Astrocyte of the cerebellum (primary cell): ENCODE data around the gene RPL36AL.
"Not testable (repeated sequence)": the region's sequence is repeated elsewhere in the genome, so short reads cannot be mapped to it uniquely, and the experiment has no call there.

ENCODE experiments used
- DNase-seq: peaks from one replicate; pipeline ENCODE4 v3.0.0-alpha.2; 2011; ENCODE audit warnings: low read depth
- H3K4me3 ChIP-seq: 2 replicates; pipeline ENCODE4 v1.5.1; 2011; ENCODE audit warnings: mild to moderate bottlenecking, low read depth, low read length, moderate library complexity
- in situ Hi-C: cut with HindIII; loops from 2 replicates; pipeline ENCODE4 v1.10.0; 2017; ENCODE audit warnings: low sequenced_read_pairs
- TF ChIP-seq, protein P1 (sequence below): IDR thresholded peaks from 2 replicates; pipeline ENCODE4 v1.5.1; 2012; ENCODE audit warnings: low read length, low read depth, moderate library complexity, mild to moderate bottlenecking; ENCODE audit errors: missing control alignments

RPL36AL gene

DNA sequence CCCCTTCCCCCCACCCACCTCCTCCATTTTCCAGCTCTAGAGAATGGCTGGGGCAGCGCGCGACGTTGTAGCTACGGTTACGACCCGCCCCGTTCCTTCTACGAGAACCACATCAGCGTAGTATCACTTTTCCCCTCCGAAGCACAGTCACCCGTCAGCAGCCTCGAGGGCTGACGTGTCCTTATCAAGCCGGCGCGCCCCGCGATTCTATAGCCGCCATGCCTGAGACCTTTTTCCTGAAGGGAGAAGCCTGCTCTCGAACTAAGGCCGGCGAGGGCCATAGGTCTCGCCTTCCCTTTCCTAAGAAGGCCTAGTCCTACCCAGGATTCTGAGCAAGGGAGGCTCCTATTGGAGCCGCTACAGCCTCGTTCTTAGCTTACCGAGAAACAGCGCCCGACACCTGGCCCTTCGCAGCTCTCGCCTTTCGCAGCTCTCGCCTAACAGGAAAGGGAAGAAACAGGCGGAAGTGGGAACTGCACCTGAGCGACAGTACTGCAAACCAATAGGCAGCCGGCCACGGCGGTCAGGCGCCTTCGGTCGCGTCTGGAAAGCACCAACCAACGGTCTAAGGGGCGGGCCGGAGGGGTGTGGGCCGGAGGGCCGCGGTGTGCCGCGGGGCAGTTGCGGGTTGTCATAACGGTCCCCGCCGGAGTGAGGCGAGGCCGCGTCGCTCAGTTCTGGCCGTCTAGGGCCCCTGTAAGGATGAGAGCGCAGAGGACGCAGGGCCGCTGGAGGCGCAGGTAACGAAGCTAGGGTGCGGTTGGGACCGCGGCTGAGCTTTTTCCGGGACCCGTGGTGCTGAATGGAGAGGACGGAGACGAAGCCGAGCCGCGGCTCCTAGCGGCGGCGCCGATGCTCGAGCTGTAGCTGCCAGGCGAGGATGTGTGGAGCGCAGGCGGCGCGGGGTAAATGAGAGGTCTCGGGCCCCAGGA is at the start of gene RPL36AL, which contains the start of gene MGAT2:
TSS of gene RPL36AL (minus strand) at position 445 of the 932 bp plus-strand sequence. CDS start 1,522 bp downstream, outside the sequence.
TSS of gene MGAT2 (plus strand) at position 618 of the 932 bp plus-strand sequence. CDS start 470 bp downstream, outside the sequence.
- peak; percentile 96 for DNase-seq
- in situ Hi-C loops: no loop called here
- H3K4me3 ChIP-seq: peak within 1 kb of the TSS; percentile 80
- TF ChIP-seq, protein P1, sequence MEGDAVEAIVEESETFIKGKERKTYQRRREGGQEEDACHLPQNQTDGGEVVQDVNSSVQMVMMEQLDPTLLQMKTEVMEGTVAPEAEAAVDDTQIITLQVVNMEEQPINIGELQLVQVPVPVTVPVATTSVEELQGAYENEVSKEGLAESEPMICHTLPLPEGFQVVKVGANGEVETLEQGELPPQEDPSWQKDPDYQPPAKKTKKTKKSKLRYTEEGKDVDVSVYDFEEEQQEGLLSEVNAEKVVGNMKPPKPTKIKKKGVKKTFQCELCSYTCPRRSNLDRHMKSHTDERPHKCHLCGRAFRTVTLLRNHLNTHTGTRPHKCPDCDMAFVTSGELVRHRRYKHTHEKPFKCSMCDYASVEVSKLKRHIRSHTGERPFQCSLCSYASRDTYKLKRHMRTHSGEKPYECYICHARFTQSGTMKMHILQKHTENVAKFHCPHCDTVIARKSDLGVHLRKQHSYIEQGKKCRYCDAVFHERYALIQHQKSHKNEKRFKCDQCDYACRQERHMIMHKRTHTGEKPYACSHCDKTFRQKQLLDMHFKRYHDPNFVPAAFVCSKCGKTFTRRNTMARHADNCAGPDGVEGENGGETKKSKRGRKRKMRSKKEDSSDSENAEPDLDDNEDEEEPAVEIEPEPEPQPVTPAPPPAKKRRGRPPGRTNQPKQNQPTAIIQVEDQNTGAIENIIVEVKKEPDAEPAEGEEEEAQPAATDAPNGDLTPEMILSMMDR: peak; percentile 41

DNA sequence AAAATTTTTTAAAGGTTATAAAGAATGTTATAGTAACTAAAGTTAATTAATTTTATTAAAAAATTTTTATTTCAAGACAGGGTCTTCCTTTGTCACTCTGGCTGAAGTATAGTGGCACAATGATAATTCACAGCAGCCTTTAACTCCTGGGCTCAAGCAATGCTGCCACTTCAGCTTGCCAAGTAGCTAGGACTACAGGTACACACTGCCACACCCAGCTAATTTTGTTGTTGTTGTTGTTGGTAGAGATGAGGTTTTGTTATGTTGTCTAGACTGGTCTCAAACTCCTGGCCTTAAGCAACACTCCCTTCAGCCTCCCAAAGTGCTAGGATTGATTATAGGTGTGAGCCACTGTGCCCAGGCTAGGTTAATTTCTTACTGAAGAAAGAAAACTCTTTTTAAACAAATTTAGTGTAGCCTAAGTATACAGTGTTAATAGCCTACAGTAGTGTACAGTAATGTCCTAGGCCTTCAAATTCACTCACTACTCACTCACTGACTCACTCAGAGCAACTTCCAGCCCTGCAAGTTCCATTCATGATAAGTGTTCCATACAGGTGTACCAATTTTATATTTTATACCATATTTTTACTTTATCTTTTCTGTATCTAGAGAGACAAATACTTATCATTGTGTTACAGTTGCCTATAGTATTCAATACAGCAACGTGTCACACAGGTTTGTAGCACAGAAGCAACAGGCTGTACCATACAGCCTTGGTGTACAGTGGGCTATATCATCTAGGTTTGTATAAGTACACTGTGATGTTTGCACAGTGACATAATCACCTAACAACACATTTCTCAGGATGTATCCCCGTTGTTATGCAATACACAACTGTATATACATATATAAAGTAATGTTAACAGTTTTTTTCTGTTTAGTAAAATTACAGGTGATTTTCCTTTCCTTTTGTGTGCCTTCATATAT is 39.4 kb upstream of the RPL36AL start:
- in situ Hi-C loops: no loop called here
- H3K4me3 ChIP-seq: no peak overlapping the region
- DNase-seq: no peak
- TF ChIP-seq, protein P1: no peak

DNA sequence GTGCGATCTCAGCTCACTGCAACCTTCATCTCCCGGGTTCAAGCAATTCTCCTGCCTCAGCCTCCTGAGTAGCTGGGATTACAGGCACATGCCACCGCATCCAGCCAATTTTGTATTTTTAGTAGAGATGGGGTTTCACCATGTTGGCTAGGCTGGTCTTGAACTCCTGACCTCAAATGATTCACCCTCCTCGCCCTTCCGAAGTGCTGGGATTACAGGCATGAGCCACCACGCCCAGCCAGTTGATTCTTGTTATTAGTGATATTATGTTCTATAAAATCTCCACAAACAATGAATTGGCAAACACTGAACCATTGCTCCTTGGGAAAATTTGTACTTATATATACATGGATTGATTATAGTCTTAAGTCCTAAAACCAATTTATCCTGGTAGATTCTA is 37.1 kb upstream of the RPL36AL start:
- in situ Hi-C loops, DNase-seq: not testable (repeated sequence)

DNA sequence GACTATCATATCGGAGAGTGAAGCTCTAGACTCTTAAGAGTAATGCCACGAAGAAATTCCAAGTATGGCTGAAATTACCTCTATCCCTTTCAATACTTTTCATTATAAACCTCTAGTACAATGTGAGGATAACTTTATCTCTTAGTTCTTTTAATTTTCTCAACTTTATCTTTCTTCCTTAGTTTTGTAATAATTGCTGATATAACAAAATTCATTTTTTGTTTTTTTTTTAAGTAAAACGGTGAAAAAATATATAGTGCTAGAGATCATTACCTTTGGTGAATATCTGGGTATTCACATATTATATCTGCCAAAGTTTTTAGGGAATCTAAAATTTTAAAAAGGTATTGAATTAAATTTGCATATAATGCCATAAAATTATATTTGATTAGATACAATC is 34.1 kb upstream of the RPL36AL start:
- no peak overlapping the region for H3K4me3 ChIP-seq
- TF ChIP-seq, protein P1: no peak
- in situ Hi-C loops: no loop called here
- no peak for DNase-seq

More for the DNA sequence above, 37.1 kb upstream of the RPL36AL start:
- not testable (repeated sequence) for H3K4me3 ChIP-seq

DNA sequence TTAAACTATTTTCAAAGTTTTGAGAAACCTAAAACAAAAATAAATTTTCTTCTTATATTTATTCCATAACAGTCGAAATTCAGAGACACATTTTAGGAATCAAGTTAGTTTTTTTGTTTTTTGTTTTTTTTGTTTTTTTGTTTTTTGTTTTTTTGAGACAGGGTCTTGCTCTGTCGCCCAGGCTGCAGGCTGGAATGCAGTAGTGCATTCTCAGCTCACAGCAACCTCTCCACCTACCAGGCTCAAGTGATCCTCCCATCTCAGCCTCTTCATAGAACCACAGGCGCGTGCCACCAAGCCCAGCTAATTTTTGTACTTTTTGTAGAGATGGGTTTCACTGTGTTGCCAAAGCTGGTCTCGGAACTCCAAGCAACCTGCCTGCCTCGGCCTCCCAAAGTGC is 33.1 kb upstream of the RPL36AL start:
- TF ChIP-seq, protein P1: no peak
- in situ Hi-C loops: no loop called here
- DNase-seq: no peak
- H3K4me3 ChIP-seq: no peak overlapping the region

DNA sequence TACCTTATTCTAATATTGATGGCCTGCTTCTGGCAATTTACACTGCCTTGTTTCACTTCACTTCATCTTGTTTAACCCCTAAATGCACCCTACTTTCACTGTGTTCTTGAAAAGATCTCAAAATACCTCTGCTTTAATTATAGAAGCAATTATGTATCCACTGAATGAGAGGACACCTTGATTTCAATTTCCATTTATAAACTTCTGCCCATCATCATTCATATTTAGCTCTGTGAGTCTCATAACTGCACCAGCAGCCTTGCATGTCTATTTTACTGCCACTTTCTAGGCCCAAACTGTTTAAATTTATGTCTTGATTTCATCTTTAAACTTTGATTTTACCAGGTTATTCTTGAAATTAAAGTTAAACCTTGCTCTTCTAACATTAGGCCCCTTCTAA is 21.7 kb upstream of the RPL36AL start:
- no peak for DNase-seq
- H3K4me3 ChIP-seq: no peak overlapping the region
- in situ Hi-C loops: no loop called here
- TF ChIP-seq, protein P1: no peak
